ENCODE measurements around the gene HOXD8.

Gene HOXD8

DNA sequence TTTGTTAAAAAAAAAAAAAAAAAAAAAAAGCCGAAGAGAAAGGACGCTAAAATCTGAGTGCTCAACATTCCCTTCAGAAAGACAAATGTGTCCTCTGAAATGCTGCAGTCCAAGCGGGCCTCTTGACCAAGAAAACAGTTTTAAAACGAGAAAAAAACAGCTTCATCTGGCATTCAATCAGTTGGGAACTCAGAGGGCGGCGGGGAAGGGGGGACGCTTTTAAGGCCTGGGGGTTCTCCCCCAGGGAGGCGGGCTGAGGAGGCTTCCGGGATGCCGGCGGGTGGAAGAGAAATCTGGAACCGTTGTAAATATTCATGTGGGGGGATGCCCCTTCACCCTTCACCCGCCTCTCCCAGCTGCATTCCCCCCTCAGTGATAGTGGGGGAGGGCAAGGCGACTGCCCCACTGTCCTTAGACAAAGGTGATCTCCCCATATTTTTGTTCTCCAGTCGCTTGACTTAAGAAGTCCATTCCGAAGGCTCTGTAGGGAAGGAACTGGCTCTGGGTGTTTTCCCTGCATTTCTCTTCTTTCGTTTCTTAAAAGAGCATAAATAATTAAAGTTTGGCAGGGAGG, 25.7 kb upstream of the HOXD8 start:
- no peak for DNase-seq

GRCh38 chr2:176104316-176105077, 25.0 kb upstream of the HOXD8 start:
- no peak for DNase-seq

DNA sequence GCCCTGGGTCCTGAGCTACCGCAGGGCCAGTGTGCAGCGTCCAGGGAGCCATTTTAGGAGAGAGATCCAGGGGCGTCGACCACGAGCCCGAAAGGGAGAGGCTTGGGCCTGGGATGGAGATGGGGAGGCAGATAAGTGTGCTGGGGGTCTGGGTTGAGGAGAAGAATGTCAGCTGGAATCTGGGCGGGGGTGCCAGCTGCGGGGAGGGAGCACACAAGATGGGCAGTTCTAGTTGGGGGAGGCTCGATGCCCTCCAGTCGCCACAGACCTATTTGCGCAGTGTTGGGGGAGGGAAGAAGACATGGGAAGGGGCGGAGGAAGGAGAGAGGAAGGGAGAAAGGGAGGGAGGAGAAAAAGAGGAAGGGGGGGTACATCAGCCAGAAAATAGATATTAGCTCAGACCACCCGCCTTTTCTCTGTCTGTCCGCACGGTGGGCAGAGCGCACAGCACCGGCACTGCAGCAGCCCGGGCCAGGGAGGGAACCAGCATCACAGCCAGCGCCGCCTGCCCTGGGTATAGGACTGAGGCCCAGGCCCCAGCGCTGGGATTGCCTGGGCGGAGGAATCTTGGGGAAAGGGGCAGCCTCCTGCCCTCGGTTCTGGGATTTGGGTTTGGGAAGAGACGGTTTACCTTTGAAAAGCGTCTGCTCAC, 24.3 kb upstream of the HOXD8 start:
- DNase-seq: no peak

- no peak for DNase-seq
Observed at GRCh38 chr2:176105730-176106580, 23.6 kb upstream of the HOXD8 start.

DNA sequence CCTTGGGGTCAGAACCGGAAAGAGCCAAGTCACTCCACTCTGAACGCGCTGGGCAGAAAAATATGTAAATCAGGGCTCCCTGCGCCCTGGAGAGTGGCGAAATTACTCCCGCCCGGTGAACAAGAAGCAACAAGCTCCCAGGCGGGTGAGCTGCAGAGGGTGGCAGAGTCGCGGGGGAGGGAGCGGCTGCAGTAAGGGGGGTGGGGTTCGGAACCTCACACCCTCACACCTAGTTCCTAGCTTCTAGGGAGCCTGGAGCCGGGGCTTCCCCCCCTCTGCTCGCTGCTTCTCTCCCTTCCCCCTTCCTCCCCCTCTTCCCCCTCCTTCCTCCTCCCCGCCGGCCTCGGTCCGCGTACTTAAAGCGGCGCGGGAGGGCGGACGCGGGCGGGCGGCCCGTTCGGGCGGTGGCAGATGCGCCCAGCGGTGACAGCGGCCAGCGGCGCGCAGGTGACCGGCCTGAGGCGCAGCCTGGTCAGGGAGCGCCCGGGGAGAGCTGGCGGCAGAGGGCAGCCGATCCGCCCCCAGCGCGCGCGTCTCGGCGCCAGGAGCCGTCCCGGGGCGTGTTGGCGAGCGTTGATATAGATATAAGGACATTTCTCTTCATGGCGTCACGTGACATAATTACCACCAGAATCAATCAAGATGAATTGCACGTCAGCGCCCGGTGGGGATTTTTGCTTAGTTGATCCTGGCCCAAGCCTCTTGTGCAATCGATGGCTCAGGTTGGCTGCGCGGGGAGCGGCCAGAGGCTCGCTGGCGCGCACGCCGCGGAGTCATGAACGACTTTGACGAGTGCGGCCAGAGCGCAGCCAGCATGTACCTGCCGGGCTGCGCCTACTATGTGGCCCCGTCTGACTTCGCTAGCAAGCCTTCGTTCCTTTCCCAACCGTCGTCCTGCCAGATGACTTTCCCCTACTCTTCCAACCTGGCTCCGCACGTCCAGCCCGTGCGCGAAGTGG, 22.6 kb upstream of the HOXD8 start, which contains the start of gene HOXD11:
Gene HOXD11, plus strand, starts transcription at position 700 of the 959 bp plus-strand sequence. Its CDS starts 76 bp downstream, at position 776.
- DNase-seq: no peak

DNA sequence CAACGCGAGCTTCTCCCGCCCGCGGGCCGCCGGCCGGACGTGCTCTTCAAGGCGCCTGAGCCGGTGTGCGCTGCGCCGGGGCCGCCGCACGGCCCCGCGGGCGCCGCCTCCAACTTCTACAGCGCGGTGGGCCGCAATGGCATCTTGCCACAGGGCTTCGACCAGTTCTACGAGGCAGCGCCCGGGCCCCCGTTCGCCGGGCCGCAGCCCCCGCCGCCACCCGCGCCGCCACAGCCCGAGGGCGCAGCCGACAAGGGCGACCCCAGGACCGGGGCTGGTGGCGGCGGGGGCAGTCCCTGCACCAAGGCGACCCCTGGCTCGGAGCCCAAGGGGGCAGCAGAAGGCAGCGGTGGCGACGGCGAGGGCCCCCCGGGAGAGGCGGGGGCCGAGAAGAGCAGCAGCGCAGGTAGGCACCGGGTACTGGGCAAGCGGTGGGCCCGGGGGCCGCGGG, 21.7 kb upstream of the HOXD8 start:
- no peak for DNase-seq

- DNase-seq: no peak
Observed at GRCh38 chr2:176109192-176109901, 20.2 kb upstream of the HOXD8 start.

DNA sequence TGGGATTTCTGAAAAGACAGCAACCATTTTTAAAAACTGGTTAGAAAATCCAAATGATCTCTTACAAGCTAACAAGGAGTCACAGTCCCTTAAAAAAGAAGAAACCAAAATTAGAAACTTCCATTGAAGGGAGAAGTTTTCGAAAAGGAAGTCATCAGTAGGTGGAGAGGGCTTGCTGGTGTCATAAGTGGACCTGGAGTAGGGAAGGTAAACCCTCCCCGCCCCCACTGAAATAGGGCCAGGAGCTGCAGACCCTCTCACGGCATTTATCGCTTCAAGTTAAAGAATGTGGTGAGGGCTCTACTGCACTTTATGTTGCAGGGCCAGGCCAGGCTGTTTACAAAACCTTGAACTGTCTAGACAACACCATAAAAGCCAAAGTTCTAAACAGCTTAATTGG, 19.6 kb upstream of the HOXD8 start:
- no peak for DNase-seq

GRCh38 chr2:176110415-176111308, 18.8 kb upstream of the HOXD8 start:
- DNase-seq: no peak

DNA sequence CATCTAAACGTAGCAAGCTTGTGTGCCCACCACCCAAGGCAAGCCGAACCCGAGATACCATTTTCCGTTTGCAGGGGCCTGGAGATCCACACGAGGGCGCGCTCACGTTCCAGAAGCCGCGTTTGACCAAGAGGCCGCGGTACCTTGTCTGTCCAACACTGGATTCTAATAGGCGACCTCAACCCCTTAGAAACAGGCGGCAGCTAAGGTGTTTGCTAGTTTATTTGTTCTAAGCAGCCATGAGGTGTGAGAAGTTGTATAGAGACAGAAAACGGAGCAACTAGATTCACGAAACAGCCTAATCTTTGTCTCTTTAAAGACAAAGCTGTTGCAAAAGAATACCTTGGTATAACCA, 18.2 kb upstream of the HOXD8 start:
- no peak for DNase-seq

DNA sequence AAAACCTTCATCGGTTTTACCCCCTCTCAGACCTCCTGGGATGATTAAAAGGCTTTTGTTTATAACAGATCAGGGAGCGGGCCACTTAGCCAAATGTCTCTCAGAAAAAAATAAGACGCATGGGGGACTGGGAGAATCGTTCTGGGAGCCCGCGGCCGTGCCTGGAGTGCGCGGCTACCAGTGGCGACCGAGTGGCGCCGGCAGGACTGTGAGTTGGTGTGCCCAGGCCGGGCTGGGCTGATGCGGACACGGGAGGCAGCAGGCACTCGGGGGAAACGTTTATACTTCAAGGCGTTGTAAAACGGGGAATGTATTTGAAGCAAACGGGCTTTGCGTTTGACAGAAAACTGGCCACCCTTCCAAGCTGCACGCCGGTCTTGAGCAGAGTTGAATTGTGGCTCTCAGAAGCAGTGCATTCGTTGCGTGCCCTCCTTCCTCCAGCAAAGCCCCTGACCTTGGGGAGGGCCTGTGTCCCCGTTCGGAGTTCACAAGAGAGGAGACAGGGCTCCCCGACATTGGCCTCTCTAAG, 17.6 kb upstream of the HOXD8 start:
- no peak for DNase-seq

DNA sequence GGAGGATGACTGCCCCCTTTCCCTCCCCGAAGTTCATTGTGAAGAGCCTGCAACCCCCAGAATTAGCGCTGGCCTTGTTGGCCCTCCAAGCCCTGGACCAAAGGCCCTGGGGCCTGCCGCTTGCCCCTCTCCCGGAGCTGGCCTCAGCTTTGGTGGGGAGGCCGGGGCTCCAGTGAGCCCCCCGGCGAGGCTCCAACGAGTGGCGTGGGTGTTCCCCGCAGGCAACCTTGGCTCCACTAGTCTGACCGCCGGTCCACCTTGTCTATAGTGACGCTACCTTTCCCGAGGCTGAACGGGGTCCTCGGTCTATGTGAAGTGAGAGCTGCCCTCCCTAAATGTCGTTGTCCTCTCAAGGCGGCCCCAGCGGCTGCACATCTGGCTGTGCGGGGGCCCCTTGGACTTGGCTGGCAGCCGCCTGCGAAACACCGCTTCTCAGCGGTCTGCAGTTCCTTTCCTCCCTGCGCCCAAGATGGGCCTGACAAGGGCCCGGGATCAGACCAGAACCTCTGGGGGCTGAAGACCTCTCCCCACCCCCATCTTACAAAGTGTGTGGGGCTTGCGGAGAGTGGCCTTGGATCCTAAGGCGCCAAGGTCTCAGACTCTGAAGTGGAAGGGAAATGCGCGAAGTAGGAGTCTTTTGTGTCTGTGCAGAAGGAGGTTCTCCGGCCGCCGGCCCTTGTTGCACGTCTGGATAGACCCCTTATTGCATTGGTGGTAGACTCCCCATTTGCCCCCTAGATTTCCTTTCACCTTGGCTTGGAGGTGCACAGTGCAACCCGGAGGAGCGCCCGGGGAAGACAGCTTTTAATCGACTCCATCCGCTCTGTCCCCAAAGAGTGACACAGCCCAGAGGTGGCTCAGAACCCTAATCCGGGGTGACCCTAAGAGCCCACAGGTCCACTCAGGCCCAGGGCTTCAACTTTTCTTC, 16.9 kb upstream of the HOXD8 start:
- no peak for DNase-seq

DNA sequence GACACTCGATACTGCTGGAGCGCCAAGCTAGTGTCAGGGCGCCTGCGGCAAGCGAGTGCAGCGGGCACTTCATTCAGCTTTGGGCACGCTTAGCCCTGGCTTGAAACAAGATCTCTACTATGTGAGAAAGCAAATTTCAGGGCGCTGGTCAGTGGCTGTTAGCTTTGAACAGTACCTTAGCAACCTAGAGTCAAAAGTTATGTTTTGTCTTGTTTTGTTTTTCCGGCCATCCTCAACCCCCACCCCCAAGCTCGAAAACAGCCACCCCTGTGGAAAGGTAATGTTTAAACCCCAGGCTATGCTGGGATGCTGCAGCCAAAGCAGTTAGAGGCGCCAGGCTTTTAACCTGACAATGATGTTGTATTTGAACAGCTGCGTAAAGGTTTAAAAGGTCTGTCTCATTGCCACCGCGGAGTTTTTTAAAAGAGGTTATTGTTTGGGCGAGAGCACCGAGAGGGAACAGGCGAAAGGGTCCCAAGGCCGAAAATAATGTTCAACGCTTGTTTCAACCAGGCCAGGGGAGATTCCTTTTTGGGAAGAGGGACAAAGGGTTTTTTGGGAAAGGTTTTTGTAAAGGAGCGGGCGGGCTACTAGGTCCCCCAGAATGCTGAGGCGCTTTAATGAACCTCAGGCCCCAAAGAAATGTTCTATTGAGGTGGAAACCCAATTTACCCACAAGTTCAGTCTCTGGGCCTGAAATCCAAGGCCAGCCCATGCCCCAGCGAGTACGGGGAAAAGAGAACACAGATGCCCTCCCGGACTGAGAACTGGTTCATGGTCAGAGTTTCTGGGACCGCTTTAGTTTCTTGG, 15.2 kb upstream of the HOXD8 start:
- DNase-seq: no peak

DNA sequence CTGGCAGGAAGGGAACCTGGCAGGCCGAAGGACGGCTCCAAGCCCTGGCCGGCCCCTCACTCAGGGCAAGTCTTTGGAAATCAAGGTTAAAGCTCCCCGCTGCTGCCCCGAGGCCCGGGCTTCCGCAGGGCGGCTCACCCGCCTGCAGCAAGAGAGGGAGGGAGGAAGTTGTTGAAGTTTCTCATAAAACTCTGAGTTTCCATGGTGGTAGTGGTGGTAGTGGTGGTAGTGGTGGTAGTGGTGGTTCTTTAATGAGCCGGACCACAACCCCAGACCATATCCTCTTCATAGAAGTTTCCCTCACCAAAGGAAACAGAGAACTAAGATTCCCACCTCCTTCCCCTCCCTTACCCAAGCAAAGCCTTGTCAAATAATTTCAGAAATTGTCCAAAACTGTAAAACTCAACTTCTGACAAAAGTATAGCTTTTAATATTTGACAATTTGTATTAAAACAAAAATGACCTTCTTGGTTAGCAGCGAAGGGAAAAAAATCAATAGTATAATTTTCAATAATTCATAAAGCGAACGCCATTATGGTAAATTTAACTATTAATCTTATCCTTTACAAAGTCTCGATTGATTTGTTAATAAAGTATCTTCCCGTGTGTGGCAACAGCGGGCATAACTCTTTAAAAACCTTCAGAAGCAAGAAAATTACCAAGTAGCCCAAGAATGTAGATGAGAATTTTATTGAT, 14.4 kb upstream of the HOXD8 start:
- peak; percentile 43 for DNase-seq

GRCh38 chr2:176115883-176116813, 13.4 kb upstream of the HOXD8 start, which contains the start of gene HOXD10:
TSS of gene HOXD10 (plus strand) at chr2:176116778. CDS start at chr2:176116834, 56 bp downstream.
- no peak for DNase-seq
